Parietal lobe (tissue), 1 donor: Measurements from ENCODE around the gene YARS1. TPM values are rescaled to one million over a fixed set of nuclear protein-coding genes. Genes with fewer than 3 reads are reported as not detected.

Source experiments
- total RNA-seq: library from RNA; depleted of rRNA; stranded (reverse); fragments of >200 nt; gene quantifications from one replicate; pipeline ENCODE4 v1.2.3, GENCODE V29; 2014

YARS1 gene
- total RNA-seq: 52.3 TPM

DNA sequence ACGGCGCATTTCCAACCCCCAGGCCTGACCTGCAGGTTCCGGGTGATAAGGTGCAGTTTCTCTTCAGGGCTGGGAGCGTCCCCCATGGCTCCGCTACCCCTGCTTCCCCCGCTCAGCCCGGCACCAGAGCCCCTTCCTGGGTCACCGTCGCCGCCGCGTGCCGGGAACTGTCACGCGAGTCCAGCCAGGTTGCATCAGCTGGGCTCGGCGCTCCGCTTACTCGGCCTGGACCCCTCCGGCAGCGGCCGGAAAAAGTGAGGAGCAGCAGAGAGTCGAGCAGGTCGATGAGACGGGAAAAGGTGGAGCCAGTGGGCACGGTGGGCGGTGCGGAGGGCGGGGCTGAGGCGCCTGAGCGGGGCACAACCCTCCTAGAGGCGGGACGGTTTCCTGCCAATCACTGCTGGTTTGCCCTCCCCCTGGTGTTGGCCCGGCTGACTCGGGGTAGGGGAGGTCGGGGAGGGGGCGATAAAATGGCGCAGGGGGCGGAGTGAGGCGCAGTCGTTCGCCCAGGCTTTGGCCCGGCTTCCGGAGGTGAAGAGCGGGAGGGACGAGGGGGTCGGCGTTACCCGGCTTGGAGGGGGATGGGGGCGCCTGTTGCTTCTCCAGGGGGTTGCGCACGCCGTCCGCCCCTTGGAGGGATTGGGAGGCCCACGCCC is at the start of gene YARS1, which contains the start of gene S100PBP:
TSS of gene YARS1 (minus strand) at position 200 of the 656 bp plus-strand sequence. CDS start at position 86, 114 bp downstream.
TSS of gene S100PBP (plus strand) at position 495 of the 656 bp plus-strand sequence. CDS start 8,447 bp downstream, outside the sequence.

Other genes starting within 250 kb of the YARS1 start
- 34.7 TPM for gene ZBTB8OS, start 166.8 kb downstream of the YARS1 start, total RNA-seq
- 234 TPM for gene RBBP4, start 166.2 kb downstream of the YARS1 start, total RNA-seq
- gene SYNC, start 114.6 kb downstream of the YARS1 start, total RNA-seq: 3.8 TPM
- gene S100PBP, start 295 bp upstream of the YARS1 start, total RNA-seq: 81.7 TPM
- 16.9 TPM for gene FNDC5, start 53.6 kb upstream of the YARS1 start, total RNA-seq
- 29.4 TPM for gene HPCA, start 69.1 kb upstream of the YARS1 start, total RNA-seq
- gene TMEM54, start 84.0 kb upstream of the YARS1 start, total RNA-seq: 2.8 TPM
- gene RNF19B, start 147.5 kb upstream of the YARS1 start, total RNA-seq: 40.4 TPM
- gene AK2, start 219.5 kb upstream of the YARS1 start, total RNA-seq: 76.4 TPM